Mucosa of rectum (tissue), 2 donors: ENCODE data around the gene GPR37L1.
A peak's percentile ranks its signal among the peaks of the same experiment; 100 is the strongest.

Source experiments
- H3K27ac ChIP-seq, 2 donors: one replicate each; pipeline ENCODE4 v1.7.0; 2013; ENCODE audit warnings: inconsistent platforms in 2 of 2, low read depth in 2 of 2, low read length in 2 of 2
- H3K27me3 ChIP-seq, 2 donors: one replicate each; pipeline ENCODE4 v1.7.0; 2013; ENCODE audit warnings: low read length in 2 of 2; ENCODE audit not compliant: control insufficient read depth in 2 of 2, insufficient read depth in 2 of 2
- H3K36me3 ChIP-seq, 2 donors: one replicate each; pipeline ENCODE4 v1.7.0; 2013; ENCODE audit warnings: low read length in 2 of 2; ENCODE audit not compliant: control insufficient read depth in 2 of 2, insufficient read depth in 2 of 2
- H3K4me1 ChIP-seq, 2 donors: one replicate each; pipeline ENCODE4 v1.7.0; 2013; ENCODE audit warnings: low read length in 2 of 2, mild to moderate bottlenecking in 1 of 2; ENCODE audit not compliant: control insufficient read depth in 2 of 2, insufficient read depth in 2 of 2
- H3K4me3 ChIP-seq, 2 donors: one replicate each; pipeline ENCODE4 v1.7.0; 2013; ENCODE audit warnings: low read length in 2 of 2
- H3K9ac ChIP-seq, 2 donors: one replicate each; pipeline ENCODE4 v1.7.0; 2013; ENCODE audit warnings: low read length in 2 of 2, low read depth in 1 of 2, mild to moderate bottlenecking in 1 of 2
- H3K9me3 ChIP-seq, 2 donors: one replicate each; pipeline ENCODE4 v1.7.0; 2013; ENCODE audit warnings: low read length in 2 of 2; ENCODE audit not compliant: control insufficient read depth in 2 of 2
- donor health status: healthy.
- donor health status: Normal muscosa, but diverticular disease.

GPR37L1 gene

DNA sequence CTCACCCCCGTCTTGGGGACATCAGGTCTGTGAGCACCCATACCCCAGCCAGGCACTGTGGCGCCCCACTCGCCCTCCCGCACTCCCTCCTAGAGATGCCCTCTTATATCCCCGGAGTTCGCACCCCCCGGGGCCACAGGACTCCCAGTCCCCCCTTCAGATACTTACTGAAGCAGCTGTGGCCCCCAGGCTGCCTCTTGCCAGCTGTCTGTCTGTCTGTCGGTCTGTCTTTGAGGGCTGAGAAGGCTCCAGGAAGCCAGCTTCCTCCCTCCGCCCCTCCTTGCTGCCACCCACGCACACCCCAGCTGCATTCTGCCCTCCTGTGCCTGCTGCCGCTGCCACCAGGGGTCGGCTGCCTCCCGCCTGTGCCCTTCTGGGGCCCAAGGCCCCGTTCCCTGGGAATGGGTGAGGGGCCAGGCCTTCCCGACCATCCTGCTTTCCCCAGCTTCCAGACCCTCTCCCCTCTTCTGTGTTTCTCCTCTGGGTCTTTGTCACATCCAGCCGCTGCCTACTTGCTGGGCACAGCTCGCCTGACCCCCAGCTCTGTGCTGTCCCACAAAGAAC, 37.7 kb downstream of the GPR37L1 start, which contains the start of gene PTPN7:
Gene PTPN7 (minus strand): TSS at position 226 of the 564 bp plus-strand sequence. CDS start 1,200 bp downstream, outside the sequence.
- Histone ChIP-seq H3K27me3 (no peaks in the 10 kb centered on the region), H3K9ac (peak within 1 kb of the TSS; percentile 64 to 80), H3K36me3 (no peaks in the 10 kb centered on the region), H3K27ac (peak within 1 kb of the TSS; percentile 66 to 86), H3K4me1 (peaks cover 0 to 16% of the 10 kb centered on the region in 2 donors), H3K9me3 (no peaks in the 10 kb centered on the region), H3K4me3 (peak within 1 kb of the TSS; percentile 67 to 80)

DNA sequence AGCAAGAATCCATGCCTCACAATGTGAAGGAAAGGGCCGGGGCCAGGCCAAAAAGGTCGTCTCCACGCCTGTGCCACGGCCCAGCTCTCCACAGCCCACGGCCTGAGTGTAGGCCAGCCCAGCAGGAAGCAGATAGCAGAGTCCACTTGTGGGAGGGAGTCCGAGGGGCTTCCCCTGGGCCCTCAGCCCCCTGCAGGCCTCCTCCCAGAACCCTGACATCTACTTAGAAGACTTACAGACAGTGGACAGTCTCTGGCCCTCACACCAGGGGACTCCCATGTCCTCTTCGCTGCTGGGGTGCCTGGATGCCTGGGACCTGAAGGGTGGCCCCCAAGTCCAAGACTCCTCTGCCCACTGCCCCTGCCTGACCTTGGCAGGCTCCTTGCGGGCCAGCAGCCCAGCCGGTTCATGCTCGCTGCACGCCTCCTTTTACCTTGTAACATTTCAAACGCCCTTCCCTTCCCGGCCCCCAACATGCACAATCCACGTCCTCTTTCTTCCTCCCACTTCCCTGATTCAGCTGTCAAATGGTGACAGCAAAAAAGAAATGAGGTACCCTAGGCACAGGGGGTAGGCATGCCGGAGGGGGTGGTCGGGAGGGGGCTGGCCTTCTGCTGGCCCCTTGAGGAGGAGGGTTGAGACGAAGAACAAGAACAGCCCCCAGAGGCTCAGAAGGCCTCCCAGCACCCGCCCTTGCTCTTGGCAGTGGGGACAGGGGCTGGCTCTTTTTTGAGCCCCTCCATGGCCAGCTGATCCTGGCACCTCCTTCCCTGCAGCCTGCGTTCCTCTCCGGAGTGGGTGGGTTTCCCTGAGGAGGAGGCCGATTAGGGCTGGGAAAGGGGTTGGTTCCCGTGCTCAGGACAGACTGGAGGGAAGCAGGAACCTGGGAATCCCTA, 38.7 kb downstream of the GPR37L1 start:
- no peaks in the 10 kb centered on the region for H3K9me3 ChIP-seq
- H3K27me3 ChIP-seq, result no peaks in the 10 kb centered on the region
- no peaks in the 10 kb centered on the region for H3K36me3 ChIP-seq
- H3K27ac ChIP-seq, result peak overlapping the region; percentile 52 to 86
- H3K9ac ChIP-seq, result peak overlapping the region; percentile 64 to 80
- peaks cover 0 to 14% of the 10 kb centered on the region in 2 donors for H3K4me1 ChIP-seq
- H3K4me3 ChIP-seq, result peak overlapping the region in 1 of 2 donors; percentile 80

DNA sequence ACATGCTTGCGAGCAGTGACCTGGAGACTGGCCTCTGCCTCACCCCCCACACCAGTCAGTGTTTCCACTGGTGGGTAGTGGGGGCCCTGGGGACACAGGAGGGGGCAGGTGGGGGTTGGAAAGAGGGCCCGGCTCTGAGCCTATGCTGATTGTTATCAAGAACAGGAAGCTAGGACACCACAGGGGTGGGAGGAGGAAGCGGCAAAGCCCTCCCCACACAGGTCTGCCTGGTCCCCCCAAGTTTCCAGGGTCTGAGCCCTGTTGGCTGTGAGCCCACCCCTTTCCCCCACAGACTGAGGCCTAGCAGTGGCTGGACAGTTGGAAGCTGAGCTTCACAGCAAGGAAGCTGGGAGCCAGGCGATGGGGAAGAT, 39.3 kb downstream of the GPR37L1 start:
- H3K9ac ChIP-seq, result peak overlapping the region in 1 of 2 donors; percentile 32
- H3K4me3 ChIP-seq, result peak overlapping the region in 1 of 2 donors; percentile 31
- no peaks in the 10 kb centered on the region for H3K9me3 ChIP-seq
- peaks cover 0 to 14% of the 10 kb centered on the region in 2 donors for H3K4me1 ChIP-seq
- peak overlapping the region; percentile 52 to 86 for H3K27ac ChIP-seq
- H3K36me3 ChIP-seq, result no peaks in the 10 kb centered on the region
- no peaks in the 10 kb centered on the region for H3K27me3 ChIP-seq

DNA sequence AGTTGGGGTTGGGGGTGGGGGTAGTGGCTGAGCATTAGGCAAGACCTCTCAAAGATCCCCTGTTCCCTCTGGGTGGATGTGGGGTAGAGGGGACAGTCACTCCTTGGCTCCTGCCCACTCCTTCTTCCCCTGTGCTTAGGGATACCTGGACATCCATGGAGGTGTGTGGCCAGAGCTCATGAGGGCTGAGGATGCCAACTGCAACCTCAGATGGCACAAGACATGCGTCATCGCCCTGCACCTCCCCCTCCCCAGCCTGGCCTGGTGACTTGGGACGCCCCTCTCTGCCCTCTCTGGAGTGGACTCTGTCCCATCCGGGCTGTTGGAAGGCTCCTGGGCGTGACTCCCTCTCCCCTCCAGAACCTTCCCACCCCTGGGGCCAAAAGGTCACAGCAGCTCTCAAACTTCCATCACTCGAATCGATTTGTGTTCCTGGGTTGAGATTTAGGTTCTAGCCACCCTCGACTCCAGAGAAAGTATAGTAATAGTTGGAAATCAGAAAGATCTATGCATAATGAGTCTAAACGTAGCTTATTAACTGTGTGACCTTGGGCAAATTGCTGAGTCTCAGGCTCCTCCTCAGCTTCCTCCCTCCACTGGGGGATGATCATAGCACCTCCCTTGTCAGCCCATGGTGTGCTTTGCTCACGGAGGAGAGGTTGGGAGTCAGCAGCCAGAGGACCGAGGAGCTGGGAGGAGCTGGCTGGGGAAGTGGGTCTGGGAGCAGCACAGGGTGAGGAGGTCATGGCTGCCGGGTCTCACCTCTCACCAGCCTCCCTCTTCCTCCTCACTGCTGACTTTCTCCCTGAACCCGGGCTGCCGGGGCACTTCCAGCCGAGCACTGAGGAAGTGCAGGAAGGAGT, 39.9 kb downstream of the GPR37L1 start:
- peaks cover 0 to 14% of the 10 kb centered on the region in 2 donors for H3K4me1 ChIP-seq

DNA sequence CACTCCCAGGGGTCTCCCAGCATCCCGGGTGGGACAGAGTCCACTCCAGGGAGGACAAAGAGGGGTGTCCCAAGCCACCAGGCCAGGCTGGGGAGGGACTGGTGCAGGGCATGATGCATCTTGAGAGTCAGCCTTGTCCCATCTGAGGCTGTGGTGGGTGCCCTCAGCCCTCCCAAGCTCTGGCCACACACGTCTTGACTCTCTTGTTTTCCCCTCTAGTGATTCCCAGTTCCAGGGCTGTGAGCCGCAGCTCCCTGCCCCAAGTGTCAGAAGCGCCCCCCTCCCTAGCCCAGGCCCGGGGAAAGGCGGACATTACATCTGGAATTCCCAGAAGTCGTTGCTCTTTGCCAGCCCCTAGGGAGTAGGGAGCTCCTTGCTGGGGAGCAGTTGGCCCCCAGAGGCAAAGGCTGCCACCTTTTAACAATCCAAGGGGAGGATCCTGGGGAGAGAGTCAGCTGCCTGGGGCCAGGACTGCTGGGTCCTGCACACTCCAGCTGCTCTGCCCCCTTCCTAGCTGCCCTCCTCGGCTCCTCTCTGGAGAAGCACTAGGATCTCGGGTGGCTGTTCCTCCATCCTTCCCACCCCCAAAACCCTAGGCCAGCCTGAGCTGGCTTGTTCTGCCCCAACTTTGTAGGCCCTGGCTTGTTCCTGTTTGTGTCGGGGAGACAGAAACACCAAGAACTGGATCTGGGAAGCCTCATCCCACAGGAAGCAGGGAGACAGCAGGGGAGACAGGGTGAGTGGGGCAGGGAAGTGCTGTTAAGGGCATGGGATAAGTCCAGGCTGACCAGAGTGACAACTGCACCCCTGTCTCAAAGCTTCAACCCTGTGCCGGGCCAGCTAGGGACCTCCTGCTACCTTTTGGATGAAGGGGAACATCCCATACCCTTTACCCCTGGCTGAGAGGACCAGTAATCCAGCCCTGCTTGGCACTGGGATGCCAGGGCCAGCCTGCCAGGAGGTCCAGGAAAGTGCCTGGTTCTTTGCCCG, 40.9 kb downstream of the GPR37L1 start:
- no peaks in the 10 kb centered on the region for H3K9me3 ChIP-seq
- peak overlapping the region in 1 of 2 donors; percentile 67 for H3K27ac ChIP-seq
- H3K36me3 ChIP-seq, result no peaks in the 10 kb centered on the region
- no peak overlapping the region for H3K9ac ChIP-seq
- no peaks in the 10 kb centered on the region for H3K27me3 ChIP-seq
- no peak overlapping the region for H3K4me3 ChIP-seq
- peaks cover 0 to 12% of the 10 kb centered on the region in 2 donors for H3K4me1 ChIP-seq

More for the DNA sequence above, 39.9 kb downstream of the GPR37L1 start:
- Histone ChIP-seq H3K27ac (peak overlapping the region in 1 of 2 donors; percentile 67), H3K36me3 (no peaks in the 10 kb centered on the region), H3K4me3 (peak overlapping the region in 1 of 2 donors; percentile 31), H3K9ac (peak overlapping the region in 1 of 2 donors; percentile 32), H3K9me3 (no peaks in the 10 kb centered on the region), H3K27me3 (no peaks in the 10 kb centered on the region)

DNA sequence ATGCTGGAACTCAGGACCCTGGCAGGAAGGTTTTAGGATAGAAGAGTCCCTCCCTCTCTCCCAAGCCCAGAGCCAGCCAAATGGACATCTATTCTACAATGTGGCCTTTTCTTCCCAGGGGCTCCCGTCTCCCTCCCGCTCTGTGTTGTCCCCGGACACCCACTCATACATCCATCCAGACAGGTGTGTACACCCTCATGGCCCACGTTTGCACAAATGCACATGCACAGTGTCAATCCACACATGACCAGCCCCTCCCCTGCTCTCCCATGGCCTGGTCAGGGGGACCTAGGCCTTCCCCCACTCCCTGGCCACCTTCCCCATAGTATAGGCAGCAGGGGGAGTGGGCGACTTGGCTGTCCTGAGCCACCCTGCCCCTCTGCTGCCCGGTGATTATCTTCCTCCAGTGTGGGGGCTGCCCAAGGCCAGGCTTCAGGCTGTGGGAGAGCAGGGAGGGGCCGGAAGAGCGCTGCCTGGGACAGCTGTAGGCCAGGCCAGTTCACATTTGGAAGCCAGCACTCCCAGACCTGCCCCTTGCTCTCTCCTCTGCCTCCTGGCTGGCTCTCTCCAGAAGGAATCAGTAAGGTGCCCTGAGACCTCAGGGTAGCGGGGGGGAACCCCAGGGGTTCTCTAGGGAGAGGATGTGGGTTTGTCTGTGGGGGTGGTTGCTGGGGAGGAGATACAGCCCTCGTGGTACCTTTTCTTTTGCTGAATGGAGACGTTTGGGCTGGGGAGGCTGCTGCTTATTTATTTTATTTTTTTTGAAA, 41.7 kb downstream of the GPR37L1 start:
- H3K9ac ChIP-seq, result no peak overlapping the region
- H3K27me3 ChIP-seq, result no peaks in the 10 kb centered on the region
- H3K4me3 ChIP-seq, result no peak overlapping the region
- H3K36me3 ChIP-seq, result no peaks in the 10 kb centered on the region
- H3K27ac ChIP-seq, result no peak overlapping the region
- H3K4me1 ChIP-seq, result peaks cover 0 to 12% of the 10 kb centered on the region in 2 donors
- no peaks in the 10 kb centered on the region for H3K9me3 ChIP-seq

DNA sequence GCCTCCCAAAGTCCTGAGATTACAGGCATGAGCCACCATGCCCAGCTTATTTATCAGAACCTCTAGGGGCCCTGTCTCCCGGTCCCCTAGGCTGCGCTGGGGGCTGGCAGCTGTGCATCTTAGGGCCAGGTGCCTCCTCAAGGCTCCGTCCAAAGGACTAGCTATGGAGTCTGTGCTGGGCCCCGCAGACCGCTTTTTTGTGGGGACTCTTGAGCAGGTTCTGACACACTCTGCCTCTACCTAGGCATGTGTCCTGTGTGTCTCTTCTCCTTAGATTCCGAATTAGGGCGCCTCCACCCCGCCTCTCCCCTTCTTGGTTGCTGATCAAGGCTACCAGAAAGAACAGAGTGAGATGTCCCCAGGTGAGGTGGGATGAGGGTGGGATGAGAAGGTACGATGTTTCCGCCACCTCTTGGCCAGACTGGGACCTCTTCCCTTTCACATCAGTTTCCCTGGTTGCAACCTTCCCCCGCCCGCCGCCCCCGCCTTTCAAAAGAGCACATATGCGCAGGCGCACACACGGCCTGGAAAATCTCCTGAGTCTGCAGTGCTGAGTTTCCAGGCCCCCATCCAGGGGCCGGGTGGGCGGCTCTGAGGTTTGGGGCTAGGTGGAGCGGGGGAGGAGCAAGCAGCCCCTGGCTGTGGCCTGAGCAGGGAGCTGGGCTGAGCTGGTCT, 42.7 kb downstream of the GPR37L1 start:
- no peaks in the 10 kb centered on the region for H3K36me3 ChIP-seq
- H3K9me3 ChIP-seq, result no peaks in the 10 kb centered on the region
- peak overlapping the region in 1 of 2 donors; percentile 1 for H3K27ac ChIP-seq
- H3K27me3 ChIP-seq, result no peaks in the 10 kb centered on the region
- H3K9ac ChIP-seq, result no peak overlapping the region
- H3K4me3 ChIP-seq, result no peak overlapping the region
- H3K4me1 ChIP-seq, result peaks cover 0 to 11% of the 10 kb centered on the region in 2 donors

DNA sequence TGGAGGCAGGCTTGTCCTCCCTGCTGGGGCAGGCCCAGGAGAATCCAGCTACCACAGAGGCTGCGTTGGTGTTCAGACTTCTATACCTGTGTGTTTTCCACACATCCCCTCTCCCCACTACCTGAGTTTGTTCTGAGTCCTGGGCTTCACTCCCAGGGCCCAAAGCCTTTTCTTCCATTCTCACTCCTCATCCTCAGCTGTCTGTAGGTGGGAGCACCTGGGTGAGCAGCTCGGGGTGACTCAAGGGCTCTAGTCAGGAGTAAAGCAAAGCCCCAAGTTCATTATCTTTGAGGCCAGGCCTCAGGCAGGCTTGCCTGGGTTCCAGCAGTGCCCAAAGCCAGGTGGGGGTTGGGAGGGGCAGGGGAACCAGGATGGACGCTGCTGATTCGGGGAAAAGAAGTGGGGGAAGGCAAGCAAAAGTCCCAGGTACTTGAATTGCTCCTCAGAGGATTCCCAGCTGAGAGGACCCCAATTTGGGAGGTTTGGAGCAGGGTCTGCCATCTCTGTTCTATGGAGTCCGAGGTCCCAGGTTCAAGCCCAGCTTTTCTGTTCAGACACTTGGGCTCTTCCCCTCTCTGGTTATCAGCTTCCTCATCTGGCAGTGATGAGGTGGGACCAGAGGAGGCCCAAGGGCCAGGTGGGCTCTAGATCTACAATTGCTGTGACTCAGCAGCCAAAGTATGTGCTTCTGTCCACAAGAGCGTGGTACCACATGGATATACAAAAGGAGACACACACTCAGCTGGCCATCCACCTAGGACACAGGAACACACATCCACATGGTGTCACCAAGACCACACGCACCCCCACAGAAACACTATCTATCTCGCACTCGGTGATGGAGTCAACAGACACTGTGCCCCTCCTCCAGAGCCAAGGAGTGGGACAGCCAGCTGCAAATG, 43.5 kb downstream of the GPR37L1 start:
- Histone ChIP-seq H3K4me3 (no peak overlapping the region), H3K27ac (no peak overlapping the region)

More for the DNA sequence above, 43.5 kb downstream of the GPR37L1 start:
- peaks cover 0 to 9% of the 10 kb centered on the region in 2 donors for H3K4me1 ChIP-seq
- no peaks in the 10 kb centered on the region for H3K27me3 ChIP-seq
- no peaks in the 10 kb centered on the region for H3K9me3 ChIP-seq
- H3K9ac ChIP-seq, result no peak overlapping the region
- H3K36me3 ChIP-seq, result no peaks in the 10 kb centered on the region
